Measurements from ENCODE around the gene CBLC.
A peak's percentile ranks its signal among the peaks of the same experiment; 100 is the strongest.

GRCh38 chr19:44770550-44771257 is 7.0 kb upstream of the CBLC start:
- TF ChIP-seq CTCF (IDR thresholded peaks at IDR 0.05) (peak in 3 of 4 experiments; percentile 90 to 92 (median 91)), POLR2AphosphoS5 (IDR thresholded peaks at IDR 0.05) (no peak)
